ENCODE data around the gene CDH4. TPM values are rescaled to one million over a fixed set of nuclear protein-coding genes. Genes with fewer than 3 reads are reported as not detected.
"Not testable (repeated sequence)": the region's sequence is repeated elsewhere in the genome, so short reads cannot be mapped to it uniquely, and the experiment has no call there.

Gene CDH4
- total RNA-seq, 2 experiments from 2014 or later: not detected

- no peaks in the 10 kb centered on the region for H3K9me2 ChIP-seq (ENCODE audit: insufficient read depth, low read length)
- H3K4me1 ChIP-seq (ENCODE audit: insufficient read depth, low read length, poor library complexity, severe bottlenecking): no peaks in the 10 kb centered on the region
- no peak overlapping the region for H3K4me2 ChIP-seq (ENCODE audit: low read length)
- no peaks in the 10 kb centered on the region for H3K9me3 ChIP-seq (ENCODE audit: low read length)
- BruUV-seq (replicated peaks): no TSS peak
- no peak for DNase-seq (ENCODE audit: low spot score)
- no peak overlapping the region for H3K4me3 ChIP-seq (ENCODE audit: low read depth, low read length, poor library complexity, severe bottlenecking)
- no peaks in the 10 kb centered on the region for H3K36me3 ChIP-seq (ENCODE audit: insufficient read depth, low read length)
- no peak overlapping the region for H3K27ac ChIP-seq (ENCODE audit: low read depth, low read length, poor library complexity, severe bottlenecking)
- TF ChIP-seq EZH2phosphoT487 (IDR thresholded peaks at IDR 0.05; ENCODE audit: borderline replicate concordance, low read depth, low read length) (no peak), CTCF (conservative IDR thresholded peaks at IDR 0.05; ENCODE audit: low read length) (no peak)
- no peaks in the 10 kb centered on the region for H4K20me1 ChIP-seq (ENCODE audit: insufficient read depth, low read length)
- no peaks in the 10 kb centered on the region for H3K79me2 ChIP-seq (ENCODE audit: insufficient read depth, low read depth, low read length)
- CTCF ChIA-PET (ENCODE audit: unreplicated experiment): no interaction called here
- H2AFZ ChIP-seq (ENCODE audit: low read length): no peak overlapping the region
- POLR2A ChIA-PET: no interaction called here
- intact Hi-C loops (cut with micrococcal nuclease; ENCODE audit: unreplicated experiment): no loop called here
Measured at GRCh38 chr20:61453219-61453618, 201.2 kb downstream of the CDH4 start.

GRCh38 chr20:61453623-61454022 is 201.6 kb downstream of the CDH4 start:
- H3K4me3 ChIP-seq (ENCODE audit: low read depth, low read length, poor library complexity, severe bottlenecking); H3K9me3 ChIP-seq (ENCODE audit: low read length); DNase-seq (ENCODE audit: low spot score); H3K9me2 ChIP-seq (ENCODE audit: insufficient read depth, low read length); H4K20me1 ChIP-seq (ENCODE audit: insufficient read depth, low read length); H3K4me1 ChIP-seq (ENCODE audit: insufficient read depth, low read length, poor library complexity, severe bottlenecking); POLR2A ChIA-PET; CTCF ChIA-PET (ENCODE audit: unreplicated experiment); H3K79me2 ChIP-seq (ENCODE audit: insufficient read depth, low read depth, low read length); BruUV-seq (replicated peaks); H3K27ac ChIP-seq (ENCODE audit: low read depth, low read length, poor library complexity, severe bottlenecking); H3K4me2 ChIP-seq (ENCODE audit: low read length); H2AFZ ChIP-seq (ENCODE audit: low read length); H3K36me3 ChIP-seq (ENCODE audit: insufficient read depth, low read length); intact Hi-C loops (cut with micrococcal nuclease; ENCODE audit: unreplicated experiment): not testable (repeated sequence)

GRCh38 chr20:61454053-61454452 is 202.0 kb downstream of the CDH4 start:
- no peaks in the 10 kb centered on the region for H3K4me1 ChIP-seq (ENCODE audit: insufficient read depth, low read length, poor library complexity, severe bottlenecking)
- ChIA-PET POLR2A (no interaction called here), CTCF (ENCODE audit: unreplicated experiment) (no interaction called here)
- no peaks in the 10 kb centered on the region for H3K79me2 ChIP-seq (ENCODE audit: insufficient read depth, low read depth, low read length)
- no peaks in the 10 kb centered on the region for H3K36me3 ChIP-seq (ENCODE audit: insufficient read depth, low read length)
- no peak overlapping the region for H3K4me3 ChIP-seq (ENCODE audit: low read depth, low read length, poor library complexity, severe bottlenecking)
- no peak overlapping the region for H2AFZ ChIP-seq (ENCODE audit: low read length)
- H3K4me2 ChIP-seq (ENCODE audit: low read length): no peak overlapping the region
- H3K9me3 ChIP-seq (ENCODE audit: low read length): no peaks in the 10 kb centered on the region
- no TSS peak for BruUV-seq (replicated peaks)
- no peak for TF ChIP-seq EZH2phosphoT487 (IDR thresholded peaks at IDR 0.05; ENCODE audit: borderline replicate concordance, low read depth, low read length)
- no peak for TF ChIP-seq CTCF (conservative IDR thresholded peaks at IDR 0.05; ENCODE audit: low read length)
- no peak for DNase-seq (ENCODE audit: low spot score)
- H3K27ac ChIP-seq (ENCODE audit: low read depth, low read length, poor library complexity, severe bottlenecking): no peak overlapping the region
- H4K20me1 ChIP-seq (ENCODE audit: insufficient read depth, low read length): no peaks in the 10 kb centered on the region
- intact Hi-C loops (cut with micrococcal nuclease; ENCODE audit: unreplicated experiment): no loop called here
- no peaks in the 10 kb centered on the region for H3K9me2 ChIP-seq (ENCODE audit: insufficient read depth, low read length)

Measured in OCI-LY7 (cell line).